Transverse colon (tissue), 4 donors: ENCODE results near the gene HIVEP1. TPM values are rescaled to one million over a fixed set of nuclear protein-coding genes. Genes with fewer than 3 reads are reported as not detected.
A peak's percentile ranks its signal among the peaks of the same experiment; 100 is the strongest.

ENCODE experiments used
- DNase-seq: peaks from one replicate; pipeline ENCODE4 v3.0.0-alpha.2; 2019
- H3K27ac ChIP-seq, 4 donors: fragments of 200-600 bp; sonication (generic); 2 replicates each; pipeline ENCODE4 v1.5.1; 2016 to 2018; ENCODE audit warnings: inconsistent platforms in 4 of 4
- H3K27me3 ChIP-seq: fragments of 200-600 bp; sonication (generic); 2 replicates; pipeline ENCODE4 v1.5.1; 2017; ENCODE audit warnings: inconsistent platforms
- H3K36me3 ChIP-seq, 4 donors: fragments of 200-600 bp; sonication (generic); 2 replicates each; pipeline ENCODE4 v1.5.1; 2017 to 2019; ENCODE audit warnings: inconsistent platforms in 4 of 4
- H3K4me1 ChIP-seq, 4 donors: fragments of 200-600 bp; sonication (generic); 2 replicates each; pipeline ENCODE4 v1.5.1; 2017 to 2020; ENCODE audit warnings: inconsistent platforms in 4 of 4
- H3K4me3 ChIP-seq, 4 donors: fragments of 200-600 bp; sonication (generic); 1 replicate in 1 of 4; 2 replicates in 3 of 4; pipeline versions ENCODE4 v1.5.1 to v1.6.1; 2017 to 2019; ENCODE audit warnings: inconsistent platforms in 4 of 4
- H3K9me3 ChIP-seq, 2 donors: fragments of 200-600 bp; sonication (generic); 2 replicates each; pipeline ENCODE4 v1.5.1; 2017 to 2019; ENCODE audit warnings: inconsistent platforms in 2 of 2
- EP300 ChIP-seq: sonication (generic); formaldehyde crosslinking; IDR thresholded peaks from one replicate; pipeline ENCODE4 v1.6.1; 2017; ENCODE audit warnings: antibody characterized with exemption, low read depth
- POLR2A ChIP-seq: fragments of 450-650 bp; IDR thresholded peaks from one replicate; pipeline ENCODE4 v1.6.1; 2016; ENCODE audit warnings: antibody characterized with exemption, mild to moderate bottlenecking, moderate library complexity
- POLR2AphosphoS5 ChIP-seq, 3 donors: sonication (generic); formaldehyde crosslinking; IDR thresholded peaks; one replicate each; pipeline ENCODE4 v1.6.1; 2016; ENCODE audit warnings: antibody characterized with exemption in 3 of 3
- WGBS, 2 donors: methylation state at CpG; one replicate each; pipeline ENCODE4 v1.1.5; 2018; ENCODE audit warnings: low coverage in 1 of 2; 5-methylcytosine and 5-hydroxymethylcytosine counted together
- in situ Hi-C, 4 donors: fragments of 200-750 bp; cut with MboI; loops; one replicate each; pipeline versions ENCODE4 v1.15.0 to v1.15.1; 2017; ENCODE audit warnings: low sequenced_read_pairs in 3 of 4, low pct_ligation_motif_present in 1 of 4, low pct_unique_long_range_greater_than_20kb in 1 of 4
- intact Hi-C: fragments of 100-400 bp; cut with DNase I; formaldehyde crosslinking; loops from one replicate; pipeline ENCODE4 v1.15.1; 2023; ENCODE audit warnings: low total_unique reads
- total RNA-seq, 4 donors: library from RNA; depleted of rRNA; stranded (reverse); fragments of >200 nt; gene quantifications; one replicate each; pipeline ENCODE4 v1.1.0, GENCODE V29; 2016
- TF ChIP-seq, protein P1 (sequence below), 5 experiments: fragments of 200-600 bp in 3 of 5; fragments of 450-650 bp in 2 of 5; sonication (generic) in 3 of 5; IDR thresholded peaks; 1 replicate in 2 of 5; 2 replicates in 3 of 5; pipeline ENCODE4 v1.5.1; 2016 to 2017; ENCODE audit warnings: antibody characterized with exemption in 5 of 5, inconsistent platforms in 3 of 5, mild to moderate bottlenecking in 2 of 5, moderate library complexity in 1 of 5

The HIVEP1 gene
- total RNA-seq, 4 donors from 2014 or later, result 18.9 to 90.9 (median 30.5) TPM

DNA sequence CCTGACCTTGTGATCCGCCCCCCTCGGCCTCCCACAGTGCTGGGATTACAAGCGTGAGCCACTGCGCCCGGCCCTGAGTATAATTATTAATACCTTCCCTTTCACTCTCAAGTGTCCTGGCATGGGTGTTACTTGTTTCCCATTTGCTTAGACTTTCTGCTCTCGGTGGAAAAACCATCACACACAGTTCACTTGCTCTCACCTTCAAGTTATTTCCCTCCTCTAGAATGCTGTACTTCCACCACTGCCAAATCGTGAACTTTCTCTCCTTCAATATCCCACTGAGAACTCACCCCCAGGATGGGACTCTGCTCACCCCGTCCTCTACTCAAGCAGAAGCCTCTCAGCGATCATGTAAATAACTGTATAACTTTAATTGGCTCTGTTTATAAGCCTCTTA is 4.6 kb upstream of the HIVEP1 start:
- no peak for DNase-seq
- in situ Hi-C loops, result no loop called here

DNA sequence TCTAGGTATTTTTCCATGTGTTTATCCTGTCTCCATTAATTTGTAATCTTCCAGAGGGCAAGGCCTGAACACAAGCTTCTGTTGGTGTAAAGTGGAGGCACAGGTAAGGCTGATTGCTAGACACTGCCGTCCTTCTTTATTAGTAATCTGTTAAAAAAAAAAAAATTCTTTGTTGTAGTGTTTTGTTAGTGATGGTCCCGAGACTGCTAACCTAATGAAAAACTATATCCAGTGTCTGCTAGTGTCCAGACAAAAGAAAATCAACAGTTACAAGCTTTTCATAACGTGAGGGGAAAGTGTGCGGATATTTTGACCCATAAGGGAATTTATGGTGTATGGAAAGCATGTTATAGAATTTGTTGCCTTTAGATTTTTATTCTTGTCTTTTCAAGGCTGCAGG is 4.2 kb upstream of the HIVEP1 start:
- no peak for DNase-seq
- Histone ChIP-seq H3K27ac (peak overlapping the region; percentile 96 to 99 (median 99)), H3K4me3 (peak overlapping the region in 3 of 4 donors; percentile 57 to 84 (median 67)), H3K9me3 (no peaks in the 10 kb centered on the region), H3K4me1 (peaks cover 0 to 26% (median 23%) of the 10 kb centered on the region in 4 donors), H3K27me3 (no peaks in the 10 kb centered on the region), H3K36me3 (no peaks in the 10 kb centered on the region)
- 27 to 46% methylated on average over 4 of the region's 4 CpGs for WGBS, 2 donors
- TF ChIP-seq POLR2AphosphoS5 (IDR thresholded peaks at IDR 0.05) (no peak), EP300 (no peak), POLR2A (no peak)
- TF ChIP-seq, protein P1, sequence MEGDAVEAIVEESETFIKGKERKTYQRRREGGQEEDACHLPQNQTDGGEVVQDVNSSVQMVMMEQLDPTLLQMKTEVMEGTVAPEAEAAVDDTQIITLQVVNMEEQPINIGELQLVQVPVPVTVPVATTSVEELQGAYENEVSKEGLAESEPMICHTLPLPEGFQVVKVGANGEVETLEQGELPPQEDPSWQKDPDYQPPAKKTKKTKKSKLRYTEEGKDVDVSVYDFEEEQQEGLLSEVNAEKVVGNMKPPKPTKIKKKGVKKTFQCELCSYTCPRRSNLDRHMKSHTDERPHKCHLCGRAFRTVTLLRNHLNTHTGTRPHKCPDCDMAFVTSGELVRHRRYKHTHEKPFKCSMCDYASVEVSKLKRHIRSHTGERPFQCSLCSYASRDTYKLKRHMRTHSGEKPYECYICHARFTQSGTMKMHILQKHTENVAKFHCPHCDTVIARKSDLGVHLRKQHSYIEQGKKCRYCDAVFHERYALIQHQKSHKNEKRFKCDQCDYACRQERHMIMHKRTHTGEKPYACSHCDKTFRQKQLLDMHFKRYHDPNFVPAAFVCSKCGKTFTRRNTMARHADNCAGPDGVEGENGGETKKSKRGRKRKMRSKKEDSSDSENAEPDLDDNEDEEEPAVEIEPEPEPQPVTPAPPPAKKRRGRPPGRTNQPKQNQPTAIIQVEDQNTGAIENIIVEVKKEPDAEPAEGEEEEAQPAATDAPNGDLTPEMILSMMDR (IDR thresholded peaks at IDR 0.05), result no peak
- in situ Hi-C loops (no loop called here), intact Hi-C loops (no loop called here)

More for the DNA sequence above, 4.6 kb upstream of the HIVEP1 start:
- TF ChIP-seq POLR2AphosphoS5 (IDR thresholded peaks at IDR 0.05), result no peak
- TF ChIP-seq POLR2A, result no peak
- no peak for TF ChIP-seq EP300
- TF ChIP-seq, protein P1 (IDR thresholded peaks at IDR 0.05), result no peak
- WGBS, 2 donors, result 52 to 77% methylated on average over 3 to 9 of the region's 9 CpGs
- Histone ChIP-seq H3K4me1 (peaks cover 0 to 26% (median 23%) of the 10 kb centered on the region in 4 donors), H3K4me3 (no peak overlapping the region), H3K36me3 (no peaks in the 10 kb centered on the region), H3K9me3 (no peaks in the 10 kb centered on the region), H3K27ac (peak overlapping the region; percentile 96 to 99 (median 99)), H3K27me3 (no peaks in the 10 kb centered on the region)
- intact Hi-C loops, result no loop called here

DNA sequence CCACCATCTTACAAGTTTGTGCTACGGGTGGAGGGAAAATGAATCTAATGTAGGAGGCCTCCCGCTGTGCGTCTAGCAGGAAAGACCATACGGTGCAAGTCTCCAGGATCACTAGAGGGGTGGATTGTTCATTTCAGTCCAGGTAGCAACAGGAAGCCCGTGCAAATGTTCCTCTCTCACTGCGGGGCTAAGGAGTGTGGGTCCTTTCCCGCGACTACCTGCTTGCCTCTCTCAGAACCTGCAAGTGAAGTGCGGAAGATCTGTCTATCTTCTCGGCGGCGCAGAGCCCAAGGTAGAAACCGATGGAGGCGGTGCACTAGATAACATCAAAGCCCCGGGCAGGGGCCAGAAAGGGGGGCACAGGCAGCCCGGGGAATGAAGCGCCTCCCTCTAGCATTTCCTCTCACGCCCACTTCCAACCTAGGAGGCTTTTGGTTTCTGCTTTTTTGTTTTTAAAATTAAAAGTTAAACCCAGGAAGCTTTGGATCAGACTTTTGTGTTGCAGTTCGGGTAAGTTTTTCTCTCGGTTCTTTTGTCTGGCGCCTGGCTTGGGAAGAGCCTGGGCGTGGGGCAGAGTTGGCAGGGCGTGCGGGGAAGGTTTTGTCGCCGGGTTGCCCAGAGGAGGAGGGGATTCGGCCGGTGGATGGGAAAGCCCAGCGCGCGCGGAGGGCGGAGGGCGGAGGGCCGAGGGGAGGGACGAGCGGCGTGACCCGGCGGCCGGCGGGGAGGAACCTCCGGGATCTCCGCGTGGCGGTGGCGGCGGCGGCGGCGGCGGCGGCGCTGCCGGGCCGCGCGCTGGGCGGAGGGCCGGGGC is 3.5 kb upstream of the HIVEP1 start:
- WGBS, 2 donors, result 0% methylated on average over 4 to 42 of the region's 60 CpGs
- intact Hi-C loops, result no loop called here
- TF ChIP-seq, protein P1 (IDR thresholded peaks at IDR 0.05), result no peak
- TF ChIP-seq EP300 (no peak), POLR2AphosphoS5 (IDR thresholded peaks at IDR 0.05) (peak; percentile 33 to 66 (median 56)), POLR2A (peak; percentile 74)
- H3K4me3 ChIP-seq, result peak overlapping the region; percentile 37 to 84 (median 62)
- H3K27me3 ChIP-seq, result no peaks in the 10 kb centered on the region
- H3K4me1 ChIP-seq, result peaks cover 0 to 31% (median 27%) of the 10 kb centered on the region in 4 donors
- in situ Hi-C loops, result no loop called here
- no peaks in the 10 kb centered on the region for H3K36me3 ChIP-seq
- H3K9me3 ChIP-seq, result no peaks in the 10 kb centered on the region
- peak overlapping the region; percentile 96 to 99 (median 99) for H3K27ac ChIP-seq
- DNase-seq, result peak; percentile 89

DNA sequence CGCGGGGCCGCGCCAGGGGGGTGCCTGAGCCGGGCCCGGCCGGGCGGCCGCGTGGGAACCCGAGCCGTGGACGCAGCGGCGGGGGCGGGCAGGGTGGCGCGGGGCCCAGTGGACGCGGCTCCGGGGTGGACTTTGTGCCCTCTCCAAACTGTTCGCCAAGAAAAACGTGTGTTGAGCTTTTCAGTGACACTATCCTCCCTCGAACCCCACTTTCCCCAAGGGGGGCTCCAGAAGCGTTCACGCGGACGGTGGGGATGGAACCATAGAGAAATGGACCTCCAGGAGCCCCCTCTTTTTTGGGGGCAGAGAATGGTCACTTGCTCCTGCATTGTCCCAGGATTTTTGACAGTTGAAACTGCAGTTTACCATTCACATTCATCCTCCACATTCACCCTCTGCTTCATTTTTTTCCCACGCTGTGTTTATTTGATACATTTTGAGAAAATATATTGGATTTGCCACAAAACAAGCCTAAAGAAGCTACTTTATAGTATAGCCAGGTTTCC is 2.9 kb upstream of the HIVEP1 start:
- in situ Hi-C loops, result no loop called here
- WGBS, 2 donors, result 0 to 2% methylated on average over 5 to 19 of the region's 29 CpGs

More for the DNA sequence above, 2.9 kb upstream of the HIVEP1 start:
- Histone ChIP-seq H3K36me3 (no peaks in the 10 kb centered on the region), H3K4me1 (peaks cover 0 to 37% (median 31%) of the 10 kb centered on the region in 4 donors), H3K27me3 (no peaks in the 10 kb centered on the region), H3K9me3 (no peaks in the 10 kb centered on the region), H3K27ac (peak overlapping the region; percentile 96 to 99 (median 99)), H3K4me3 (peak overlapping the region; percentile 31 to 84 (median 62))
- TF ChIP-seq, protein P1 (IDR thresholded peaks at IDR 0.05), result no peak
- TF ChIP-seq EP300 (no peak), POLR2AphosphoS5 (IDR thresholded peaks at IDR 0.05) (no peak), POLR2A (no peak)
- intact Hi-C loops, result no loop called here
- DNase-seq, result no peak
